Urothelium cell line (cell line): ENCODE data around the gene IL17RC.
A peak's percentile ranks its signal among the peaks of the same experiment; 100 is the strongest.

Experiments used
- DNase-seq: peaks from one replicate; pipeline ENCODE4 v3.0.0; 2011; ENCODE audit warnings: low spot score, mixed read lengths
- FAIRE-seq: peaks from 2 replicates; lab custom pipeline; 2011; peaks lifted over from hg19 to GRCh38; lab: Jason Lieb, UNC

Gene IL17RC

DNA sequence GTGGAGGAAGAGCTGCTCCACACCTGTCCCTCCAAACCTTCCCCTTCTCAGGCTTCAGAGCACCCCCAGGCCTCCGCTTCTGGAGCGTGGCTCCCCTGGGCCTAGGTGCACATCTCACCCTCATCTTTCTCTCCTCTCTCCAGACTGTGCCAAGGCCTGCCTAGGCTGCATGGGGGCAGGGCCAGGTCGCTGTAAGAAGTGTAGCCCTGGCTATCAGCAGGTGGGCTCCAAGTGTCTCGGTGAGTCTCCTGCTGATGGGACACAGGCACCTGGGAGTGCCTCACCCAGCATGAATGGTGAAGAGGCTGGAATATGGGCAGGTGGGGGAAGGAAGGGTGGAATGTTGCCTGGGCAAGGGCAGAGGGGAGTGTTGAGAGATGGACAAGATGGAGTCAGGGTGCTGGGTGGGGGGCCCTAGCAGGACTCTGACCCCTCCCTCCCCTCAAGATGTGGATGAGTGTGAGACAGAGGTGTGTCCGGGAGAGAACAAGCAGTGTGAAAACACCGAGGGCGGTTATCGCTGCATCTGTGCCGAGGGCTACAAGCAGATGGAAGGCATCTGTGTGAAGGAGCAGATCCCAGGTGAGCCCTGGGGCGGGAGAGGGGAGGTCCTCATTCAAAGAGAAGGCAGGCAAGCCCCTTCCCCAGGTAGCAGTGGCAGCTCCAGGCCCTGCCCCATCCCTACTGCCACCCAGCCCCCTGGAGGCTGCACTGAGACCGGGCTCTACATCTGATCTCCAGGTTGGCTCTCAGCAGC, 26.2 kb downstream of the IL17RC start:
- FAIRE-seq (no peak), DNase-seq (no peak)

DNA sequence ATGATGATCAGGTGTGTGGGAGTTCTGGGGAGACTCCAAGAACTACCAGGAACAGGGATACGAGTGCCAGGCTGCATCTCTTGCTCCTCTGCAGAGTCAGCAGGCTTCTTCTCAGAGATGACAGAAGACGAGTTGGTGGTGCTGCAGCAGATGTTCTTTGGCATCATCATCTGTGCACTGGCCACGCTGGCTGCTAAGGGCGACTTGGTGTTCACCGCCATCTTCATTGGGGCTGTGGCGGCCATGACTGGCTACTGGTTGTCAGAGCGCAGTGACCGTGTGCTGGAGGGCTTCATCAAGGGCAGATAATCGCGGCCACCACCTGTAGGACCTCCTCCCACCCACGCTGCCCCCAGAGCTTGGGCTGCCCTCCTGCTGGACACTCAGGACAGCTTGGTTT, 27.4 kb downstream of the IL17RC start:
- no peak for DNase-seq
- no peak for FAIRE-seq

DNA sequence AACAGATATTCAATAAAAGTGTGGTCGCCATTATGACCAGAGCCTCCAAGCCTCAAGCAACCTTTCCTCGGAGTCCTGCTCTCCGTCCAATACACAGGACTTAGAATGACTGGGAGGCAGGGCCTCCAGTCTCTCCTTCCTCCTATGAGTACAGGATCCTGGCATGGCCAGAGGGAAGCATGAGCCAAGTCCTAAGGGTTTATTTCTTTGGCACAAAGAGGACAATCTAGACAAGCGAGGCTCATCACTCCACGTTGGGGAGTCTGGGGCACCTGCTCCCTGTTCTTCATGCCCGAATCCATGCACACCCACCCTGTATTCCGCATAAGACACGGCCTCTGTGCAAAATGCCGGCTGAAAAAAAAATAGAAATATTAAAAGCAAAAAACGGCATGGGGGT, 28.5 kb downstream of the IL17RC start:
- FAIRE-seq (no peak), DNase-seq (no peak)

DNA sequence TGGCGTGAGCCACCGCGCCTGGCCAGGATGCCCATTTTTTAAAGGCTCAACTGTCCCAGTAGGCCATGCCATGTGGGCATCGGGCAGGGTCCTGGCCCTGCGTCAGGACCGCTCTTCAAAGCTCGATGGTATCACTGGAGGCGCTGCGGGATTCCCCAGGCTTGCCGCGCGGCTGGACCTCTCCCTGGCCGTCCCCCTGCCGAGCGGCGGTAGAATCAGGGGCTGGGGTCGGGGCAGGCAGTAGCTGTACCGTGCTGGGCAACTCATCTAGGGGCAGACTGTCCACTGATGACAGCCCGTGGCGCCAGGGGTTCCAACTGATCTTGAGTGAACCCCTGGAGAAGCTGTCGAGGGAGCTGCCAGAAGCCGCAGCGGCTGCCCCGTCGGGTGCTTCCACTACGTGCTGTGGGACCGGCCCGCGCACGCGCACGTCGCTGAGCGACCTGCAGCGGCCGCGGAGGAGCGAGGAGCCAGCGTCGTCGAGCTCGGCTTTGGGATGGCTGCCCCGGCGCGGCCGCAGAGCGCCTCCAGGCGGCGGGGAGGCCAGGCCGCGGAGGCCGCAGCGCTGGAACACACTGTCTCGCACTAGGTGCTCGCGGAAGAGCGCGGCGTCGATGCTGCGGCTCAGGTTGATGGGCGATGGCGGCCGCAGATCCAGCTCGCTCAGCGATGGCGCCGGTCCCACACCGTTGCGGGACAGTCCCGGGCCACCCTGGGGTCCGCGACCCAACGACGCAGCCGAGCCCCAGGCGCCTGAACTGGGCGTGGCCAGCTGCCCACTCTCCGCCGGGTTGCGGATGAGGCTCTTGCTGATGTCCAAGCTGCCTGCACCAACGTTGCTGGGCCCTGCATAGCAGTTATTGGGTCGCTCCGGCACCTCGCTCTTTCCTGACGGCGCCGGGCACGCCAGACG, 29.5 kb downstream of the IL17RC start:
- no peak for FAIRE-seq
- DNase-seq, result peak; percentile 94

DNA sequence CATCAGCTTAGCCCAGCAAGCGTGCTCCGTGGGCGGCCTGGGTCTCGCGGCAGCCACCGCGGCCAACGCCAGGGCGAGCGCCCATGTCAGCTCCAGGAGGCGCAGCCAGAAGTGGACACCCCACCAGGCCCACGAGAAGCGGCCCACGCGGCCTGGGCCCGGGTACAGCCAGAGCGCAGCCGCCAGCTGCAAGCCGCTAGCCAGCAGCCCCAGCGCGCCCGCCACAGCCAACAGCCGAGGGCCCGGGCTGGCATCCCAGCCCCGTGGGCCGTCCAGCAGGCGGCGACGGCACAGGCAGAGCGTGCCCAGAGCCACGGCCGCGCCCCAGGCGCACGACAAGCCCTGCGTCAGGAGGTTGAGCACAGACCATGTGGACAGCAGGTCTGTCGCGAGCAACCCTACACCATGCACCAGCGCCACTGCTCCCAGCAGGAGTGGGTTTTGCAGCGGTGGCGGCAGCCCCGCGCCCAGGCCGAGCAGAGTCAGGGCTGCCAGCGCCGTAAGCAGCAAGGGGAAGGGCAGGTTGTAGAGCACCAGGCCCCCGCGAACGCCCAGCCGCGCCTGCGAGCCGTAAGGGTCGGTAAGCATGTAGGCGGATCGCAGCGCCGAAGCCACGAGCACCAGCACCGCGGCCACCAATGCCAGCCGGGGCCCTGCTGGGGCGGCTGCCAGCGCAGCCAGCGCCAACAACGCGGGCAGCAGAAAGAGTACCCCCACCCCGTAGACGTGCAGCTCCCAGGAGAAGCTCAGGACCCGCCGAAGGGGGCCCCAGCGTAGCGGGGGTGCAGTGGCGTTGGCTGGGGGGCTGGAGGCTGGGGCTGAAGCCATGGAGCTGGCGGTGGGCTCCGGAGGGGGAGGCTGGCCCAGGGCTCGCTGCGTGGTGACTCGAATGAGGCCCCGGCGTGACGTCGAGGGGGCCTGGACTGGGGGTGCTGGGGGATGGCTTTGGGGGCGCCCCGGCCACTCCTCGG, 30.4 kb downstream of the IL17RC start:
- no peak for FAIRE-seq
- no peak for DNase-seq

DNA sequence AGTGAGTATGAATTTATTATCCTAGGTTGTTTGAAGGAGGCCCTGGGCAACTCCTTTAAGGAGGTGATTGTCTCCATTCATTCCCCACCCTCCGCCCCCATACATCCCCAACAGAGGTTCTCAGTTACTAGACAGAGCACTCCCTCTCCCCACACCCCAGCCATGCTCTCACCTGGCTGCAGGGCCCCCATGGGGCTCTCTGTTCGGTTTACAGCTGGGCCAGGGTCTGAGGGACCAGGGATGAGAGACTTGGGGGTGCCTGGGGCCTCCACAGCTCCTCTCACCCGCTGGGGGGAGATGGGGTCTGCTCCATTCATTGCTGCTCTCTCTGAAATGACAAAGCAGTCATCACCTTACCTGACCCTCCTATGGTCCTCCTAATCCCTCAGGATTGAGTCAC, 31.7 kb downstream of the IL17RC start:
- DNase-seq (no peak), FAIRE-seq (no peak)

DNA sequence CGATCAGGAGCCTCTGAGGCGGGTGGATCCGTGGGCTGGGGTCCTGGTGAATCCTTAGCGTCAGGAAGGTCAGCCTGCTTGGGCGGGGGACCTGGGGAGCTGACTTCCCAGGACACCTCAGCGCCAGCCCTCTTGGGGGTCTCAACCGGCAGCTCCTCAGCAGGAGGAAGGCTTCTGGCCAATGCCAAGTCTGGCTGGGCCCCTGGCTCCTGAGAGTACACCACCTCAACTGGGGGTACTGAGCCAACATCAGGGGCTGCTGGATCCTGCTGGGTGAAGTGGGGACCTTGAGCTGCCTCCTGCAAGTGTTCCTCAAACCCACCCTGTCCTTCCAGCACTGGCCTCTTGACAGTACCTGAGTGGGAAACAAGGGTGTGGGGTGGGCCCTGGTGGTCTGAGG, 32.2 kb downstream of the IL17RC start:
- FAIRE-seq, result no peak
- no peak for DNase-seq

DNA sequence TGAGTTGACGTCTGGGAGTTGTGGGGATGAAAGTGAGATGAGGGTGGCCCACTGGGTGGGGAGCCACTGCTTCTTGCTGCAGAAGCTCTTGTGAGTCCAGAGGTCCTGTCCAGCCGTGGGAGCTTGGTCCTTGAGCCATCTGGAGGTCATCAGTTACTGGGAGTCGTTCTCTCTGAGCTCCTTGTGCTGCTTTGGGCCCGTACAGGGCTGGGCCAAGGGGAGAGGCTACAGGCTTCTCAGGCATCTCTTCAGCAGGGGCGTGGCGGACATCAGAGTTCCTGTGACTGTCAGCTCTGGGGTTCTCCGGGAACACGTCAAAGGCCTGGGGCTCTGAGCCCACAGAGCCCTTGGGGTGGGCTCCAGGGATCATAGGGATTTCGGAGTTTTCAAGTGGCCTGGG, 32.7 kb downstream of the IL17RC start:
- no peak for FAIRE-seq
- no peak for DNase-seq

DNA sequence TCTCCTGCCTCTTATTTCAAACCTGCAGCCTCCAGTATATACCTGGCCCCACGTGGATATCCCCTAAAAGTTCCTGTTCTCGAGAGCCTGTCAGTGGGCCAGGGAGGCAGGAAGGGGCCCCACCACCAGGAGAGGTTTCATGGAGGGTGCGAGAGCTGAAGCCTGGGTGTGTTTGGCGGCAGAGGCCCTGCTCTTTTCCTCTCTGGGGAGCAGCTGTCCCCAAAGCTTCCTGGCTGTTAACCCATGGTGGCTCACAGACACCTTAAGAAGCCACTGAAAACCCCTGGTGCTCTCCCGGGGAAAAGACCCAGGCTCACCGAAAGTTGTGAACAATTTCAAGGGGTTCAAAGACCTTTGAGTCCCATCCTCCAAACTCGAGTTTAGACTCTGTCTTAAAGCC, 34.2 kb downstream of the IL17RC start:
- FAIRE-seq, result no peak
- no peak for DNase-seq

DNA sequence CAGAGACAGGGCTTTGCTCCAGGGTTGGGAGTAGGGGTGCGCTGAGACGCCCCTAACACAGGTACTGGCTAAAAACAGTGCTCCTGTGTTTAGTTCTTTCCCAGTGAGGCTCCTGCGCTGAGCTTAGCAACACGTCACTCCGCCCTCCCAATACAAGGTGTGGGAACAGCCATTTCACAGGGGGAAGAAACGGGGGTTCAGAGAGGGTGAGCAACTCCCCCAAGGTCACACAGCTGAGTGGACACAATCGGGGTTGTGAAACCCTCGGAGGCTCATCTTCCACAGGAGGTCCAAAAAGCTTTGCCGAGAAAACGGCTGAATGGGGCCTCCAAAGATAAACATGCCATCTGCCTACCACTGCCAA, 34.7 kb downstream of the IL17RC start:
- DNase-seq, result no peak
- no peak for FAIRE-seq

DNA sequence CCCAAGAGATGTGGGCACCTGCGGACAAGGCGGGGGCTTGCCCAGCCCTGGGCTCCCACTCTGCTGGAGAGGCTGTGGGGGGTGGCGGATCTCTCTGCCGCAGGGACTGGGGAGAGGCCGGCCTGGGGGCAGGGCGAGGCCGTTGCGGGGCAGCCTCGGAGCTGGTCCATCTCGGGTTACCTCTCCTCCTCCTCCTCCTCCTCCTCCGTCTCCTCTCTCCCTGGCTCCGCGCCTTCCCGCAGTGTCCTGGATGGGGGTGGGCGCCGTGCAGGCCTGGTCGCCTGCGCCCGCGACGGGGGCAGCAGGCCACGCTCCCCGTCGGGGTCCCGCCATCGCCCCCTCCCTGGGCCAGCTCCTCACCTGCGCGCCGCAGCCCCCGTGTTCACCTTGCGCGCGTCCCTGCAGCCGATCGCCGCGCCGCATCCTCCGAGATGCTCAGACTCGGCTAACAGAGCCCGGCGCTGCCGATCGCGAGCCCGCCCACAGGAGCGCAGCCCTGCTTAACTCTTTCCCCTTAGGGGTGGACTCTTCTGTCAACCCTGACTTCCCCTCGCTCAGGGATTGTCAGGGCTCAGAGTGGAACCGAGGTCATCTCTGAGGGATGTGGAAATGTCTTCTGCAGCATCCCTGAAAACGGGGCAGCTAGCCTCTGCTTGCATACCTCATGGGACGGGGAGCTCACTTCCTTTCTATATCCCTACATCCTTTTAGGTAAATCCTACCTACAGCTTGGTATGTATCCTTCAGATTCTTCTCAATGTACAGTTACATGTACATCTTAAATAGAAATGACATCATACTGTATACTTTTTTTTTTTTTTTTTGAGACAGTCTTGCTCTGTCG, 35.3 kb downstream of the IL17RC start, which contains the start of gene PRRT3:
PRRT3 (minus strand) TSS at position 447 of the 844 bp plus-strand sequence. CDS start 2,293 bp downstream, outside the sequence.
- DNase-seq (peak; percentile 81), FAIRE-seq (no peak)

DNA sequence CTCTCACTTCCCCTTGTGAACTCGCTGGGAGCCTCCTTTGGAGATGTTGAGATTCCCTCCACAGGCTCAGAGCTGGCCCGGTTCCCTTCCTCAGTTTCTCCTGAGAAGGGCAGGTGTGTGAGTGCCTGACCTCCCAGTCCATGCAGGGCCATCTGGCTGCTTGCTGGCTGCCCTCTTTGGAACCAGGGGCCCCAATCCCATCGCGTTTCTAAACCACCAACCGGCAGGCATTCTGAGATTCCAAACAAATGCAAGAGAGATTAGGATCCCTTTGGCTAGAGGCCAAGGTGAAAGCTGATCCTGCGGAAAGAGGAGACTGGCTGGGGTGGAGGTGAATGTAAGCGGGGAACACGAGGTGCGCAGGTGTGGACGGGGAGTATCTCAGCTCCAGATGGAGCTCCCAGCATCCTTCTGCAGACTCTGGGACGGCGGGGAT, 38.2 kb downstream of the IL17RC start:
- no peak for FAIRE-seq
- DNase-seq, result no peak

DNA sequence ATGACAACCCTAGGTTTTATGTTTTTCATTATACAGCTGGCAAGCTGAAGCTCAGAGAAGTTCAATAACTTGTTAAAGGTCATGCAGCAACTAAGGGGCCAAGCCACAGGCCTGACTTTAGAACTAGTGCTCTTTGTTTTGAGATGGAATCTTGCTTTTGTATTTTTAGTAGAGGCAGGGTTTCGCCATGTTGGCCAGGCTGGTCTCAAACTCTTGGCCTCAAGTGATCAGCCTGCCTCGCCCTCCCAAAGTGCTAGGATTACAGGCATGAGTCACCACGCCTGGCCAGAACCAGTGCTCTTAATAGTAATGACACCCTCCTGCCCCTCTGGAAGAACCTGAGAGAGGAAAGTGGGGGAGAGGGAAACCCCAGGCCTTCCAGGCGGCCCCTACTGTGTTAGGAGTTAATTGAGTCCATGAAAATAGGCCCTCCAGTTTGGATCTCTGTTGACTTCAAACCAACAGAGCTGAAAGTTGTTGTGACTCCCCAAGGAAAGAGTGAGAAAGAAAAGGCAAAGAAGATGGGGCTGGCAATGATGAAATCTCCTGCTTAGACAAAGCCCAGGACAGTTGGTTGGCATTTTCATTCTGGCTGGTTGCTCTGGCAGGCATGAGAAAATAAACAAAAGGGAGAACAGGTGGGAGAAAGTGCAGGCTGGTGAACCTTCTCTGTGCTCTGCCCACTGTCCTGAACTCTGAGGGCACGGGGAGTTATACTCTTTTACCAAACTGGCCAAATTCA, 38.9 kb downstream of the IL17RC start:
- FAIRE-seq, result no peak
- DNase-seq, result no peak

DNA sequence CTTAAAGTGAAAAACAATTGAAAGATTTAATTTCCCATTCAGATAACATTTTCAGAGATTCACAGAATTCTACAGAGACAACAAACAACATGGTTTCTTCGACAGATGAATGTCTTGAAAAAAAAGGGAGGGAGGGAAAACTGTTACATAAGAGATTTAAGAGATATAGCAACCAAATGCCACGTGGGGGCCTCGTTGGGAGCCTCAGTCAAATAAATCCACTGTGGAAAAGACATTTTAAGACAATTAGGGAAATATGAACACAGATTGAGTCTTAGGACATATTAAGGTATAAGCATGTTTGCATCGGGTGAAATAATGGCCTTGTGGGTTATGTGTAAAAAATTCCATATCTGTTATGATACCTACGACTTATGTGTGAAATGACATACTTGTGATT, 40.3 kb downstream of the IL17RC start:
- no peak for DNase-seq
- no peak for FAIRE-seq

DNA sequence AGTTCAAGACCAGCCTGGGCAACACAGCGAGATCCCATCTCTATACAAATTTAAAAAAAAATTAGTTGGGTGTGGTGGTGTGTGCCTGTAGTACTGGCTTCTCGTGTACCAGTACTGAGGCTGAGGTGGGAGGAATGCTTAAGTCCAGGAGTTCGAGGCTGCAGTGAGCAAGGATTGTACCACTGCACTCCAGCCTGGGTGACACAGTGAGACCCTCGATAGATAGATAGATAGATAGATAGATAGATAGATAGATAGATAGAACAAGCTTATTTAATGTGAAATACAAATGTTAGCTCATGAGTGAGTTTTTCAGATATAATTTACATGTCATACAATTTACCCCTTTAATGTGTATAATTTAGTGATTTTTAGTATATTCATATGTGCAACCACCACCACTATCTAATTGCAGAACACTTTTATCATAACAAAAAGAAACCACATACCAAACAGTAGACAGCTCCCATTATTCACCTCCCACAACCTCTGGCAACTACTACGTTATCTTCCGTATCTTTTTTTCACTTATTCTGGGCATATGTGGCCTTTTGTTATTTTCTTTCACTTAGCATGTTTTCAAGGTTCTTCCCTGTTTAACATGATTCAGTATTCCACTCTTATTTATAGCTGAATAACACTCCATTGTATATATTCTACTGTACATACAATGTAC, 48.4 kb downstream of the IL17RC start:
- FAIRE-seq (no peak), DNase-seq (no peak)

DNA sequence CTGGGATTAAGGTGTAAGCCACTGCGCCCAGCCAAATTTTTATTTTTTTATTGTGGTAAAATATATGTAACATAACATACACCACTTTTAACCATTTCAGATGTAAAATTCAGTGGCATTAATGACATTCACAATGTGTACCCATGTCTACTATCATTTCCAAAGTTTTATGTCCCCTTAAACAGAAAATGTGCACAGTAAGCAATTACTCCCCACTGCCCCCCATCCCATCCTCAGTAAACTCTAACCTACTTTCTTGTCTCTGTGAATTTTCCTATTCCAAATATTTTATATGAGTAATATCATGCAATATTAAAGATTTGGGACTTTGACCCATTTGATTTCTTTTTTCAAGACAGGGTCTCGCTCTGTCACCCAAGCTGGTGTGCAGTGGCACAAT, 49.9 kb downstream of the IL17RC start:
- DNase-seq, result no peak
- no peak for FAIRE-seq

DNA sequence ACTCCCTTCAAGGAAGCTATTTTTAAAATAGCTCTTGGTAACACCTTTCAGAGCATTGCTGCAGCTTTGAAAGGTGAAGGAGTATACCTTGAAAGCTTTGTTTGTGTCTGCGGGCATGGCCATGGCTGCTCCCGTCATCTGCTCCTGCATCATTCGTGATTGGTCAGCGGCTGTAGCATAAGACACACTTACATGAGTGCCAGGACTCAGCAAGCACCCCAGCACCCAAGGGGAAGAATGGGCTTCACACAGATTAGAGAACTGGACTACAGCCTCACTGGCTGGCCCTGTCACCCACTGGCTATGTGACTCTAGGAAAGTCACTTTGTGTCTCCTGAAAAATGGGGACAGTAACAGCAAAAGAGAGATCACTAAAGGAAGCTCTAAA, 52.7 kb downstream of the IL17RC start:
- DNase-seq (no peak), FAIRE-seq (no peak)

DNA sequence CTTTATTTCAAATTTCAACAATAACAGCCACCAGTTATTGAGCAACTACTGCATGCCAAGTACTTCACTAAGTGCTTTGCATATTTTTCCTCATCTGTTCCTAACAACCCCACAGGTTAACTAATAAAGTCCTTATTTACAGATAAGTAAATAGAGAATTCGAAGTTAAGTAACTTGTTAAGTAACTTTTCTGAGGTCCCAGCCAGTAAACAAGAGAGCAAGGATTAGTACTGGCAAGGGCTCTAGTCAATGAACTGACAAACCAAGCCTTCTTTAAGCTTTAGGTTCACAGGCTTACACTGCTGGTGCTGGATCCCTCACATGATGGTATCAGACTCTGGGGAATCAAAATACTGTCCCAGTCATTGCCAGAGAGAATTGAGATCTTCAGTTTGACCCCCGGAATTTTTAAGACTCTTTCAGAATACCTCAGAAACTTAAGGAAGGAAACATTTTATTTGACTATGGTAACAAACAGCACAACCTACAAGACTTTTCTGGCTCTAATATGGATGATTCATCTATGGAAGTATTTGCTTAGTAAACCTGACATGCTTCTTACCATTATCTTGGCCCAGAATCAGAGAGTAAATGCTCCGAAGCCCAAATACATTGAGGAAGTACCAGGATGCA, 53.2 kb downstream of the IL17RC start:
- no peak for FAIRE-seq
- no peak for DNase-seq
